GM10847 (cell line): ENCODE results near the gene DNAJC10.

ENCODE experiments used
- POLR2A ChIP-seq: IDR thresholded peaks from 2 replicates; pipeline ENCODE4 v1.6.1; 2011; ENCODE audit not compliant: insufficient read length; ENCODE audit errors: extremely low read depth

The DNAJC10 gene, protein sequence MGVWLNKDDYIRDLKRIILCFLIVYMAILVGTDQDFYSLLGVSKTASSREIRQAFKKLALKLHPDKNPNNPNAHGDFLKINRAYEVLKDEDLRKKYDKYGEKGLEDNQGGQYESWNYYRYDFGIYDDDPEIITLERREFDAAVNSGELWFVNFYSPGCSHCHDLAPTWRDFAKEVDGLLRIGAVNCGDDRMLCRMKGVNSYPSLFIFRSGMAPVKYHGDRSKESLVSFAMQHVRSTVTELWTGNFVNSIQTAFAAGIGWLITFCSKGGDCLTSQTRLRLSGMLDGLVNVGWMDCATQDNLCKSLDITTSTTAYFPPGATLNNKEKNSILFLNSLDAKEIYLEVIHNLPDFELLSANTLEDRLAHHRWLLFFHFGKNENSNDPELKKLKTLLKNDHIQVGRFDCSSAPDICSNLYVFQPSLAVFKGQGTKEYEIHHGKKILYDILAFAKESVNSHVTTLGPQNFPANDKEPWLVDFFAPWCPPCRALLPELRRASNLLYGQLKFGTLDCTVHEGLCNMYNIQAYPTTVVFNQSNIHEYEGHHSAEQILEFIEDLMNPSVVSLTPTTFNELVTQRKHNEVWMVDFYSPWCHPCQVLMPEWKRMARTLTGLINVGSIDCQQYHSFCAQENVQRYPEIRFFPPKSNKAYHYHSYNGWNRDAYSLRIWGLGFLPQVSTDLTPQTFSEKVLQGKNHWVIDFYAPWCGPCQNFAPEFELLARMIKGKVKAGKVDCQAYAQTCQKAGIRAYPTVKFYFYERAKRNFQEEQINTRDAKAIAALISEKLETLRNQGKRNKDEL

DNA sequence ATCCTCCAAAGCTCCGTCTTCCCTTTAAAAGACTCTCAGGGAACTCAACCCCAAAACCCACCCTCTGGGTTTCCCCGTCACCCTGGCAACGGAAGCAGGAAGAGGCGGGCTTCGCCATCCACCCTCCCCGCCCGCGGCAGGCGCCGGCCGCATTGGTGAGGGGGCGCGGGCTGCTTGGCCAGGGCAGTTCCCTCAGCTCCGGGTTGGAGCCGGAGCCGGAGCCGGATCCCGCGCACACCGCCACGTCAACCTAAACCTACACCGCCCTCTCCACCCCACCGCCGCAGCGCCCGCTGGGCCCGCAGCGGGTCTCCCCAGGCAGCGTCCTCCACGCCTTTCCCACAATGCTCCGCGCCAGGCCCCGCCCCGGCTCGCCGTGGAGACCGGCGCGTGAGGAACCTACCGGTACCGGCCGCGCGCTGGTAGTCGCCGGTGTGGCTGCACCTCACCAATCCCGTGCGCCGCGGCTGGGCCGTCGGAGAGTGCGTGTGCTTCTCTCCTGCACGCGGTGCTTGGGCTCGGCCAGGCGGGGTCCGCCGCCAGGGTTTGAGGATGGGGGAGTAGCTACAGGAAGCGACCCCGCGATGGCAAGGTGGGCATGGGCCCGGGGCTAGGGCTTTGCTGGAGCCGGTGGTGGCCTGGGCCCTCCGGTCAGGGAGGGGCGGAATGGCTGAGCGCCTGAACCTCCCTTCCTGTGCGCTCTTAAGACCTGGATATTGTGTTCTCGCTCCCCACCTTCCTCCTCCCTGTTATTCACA is at the start of gene DNAJC10:
DNAJC10 (plus strand) TSS at position 366 of the 758 bp plus-strand sequence. CDS start 1,830 bp downstream, outside the sequence.
- TF ChIP-seq POLR2A = peak; percentile 88

DNA sequence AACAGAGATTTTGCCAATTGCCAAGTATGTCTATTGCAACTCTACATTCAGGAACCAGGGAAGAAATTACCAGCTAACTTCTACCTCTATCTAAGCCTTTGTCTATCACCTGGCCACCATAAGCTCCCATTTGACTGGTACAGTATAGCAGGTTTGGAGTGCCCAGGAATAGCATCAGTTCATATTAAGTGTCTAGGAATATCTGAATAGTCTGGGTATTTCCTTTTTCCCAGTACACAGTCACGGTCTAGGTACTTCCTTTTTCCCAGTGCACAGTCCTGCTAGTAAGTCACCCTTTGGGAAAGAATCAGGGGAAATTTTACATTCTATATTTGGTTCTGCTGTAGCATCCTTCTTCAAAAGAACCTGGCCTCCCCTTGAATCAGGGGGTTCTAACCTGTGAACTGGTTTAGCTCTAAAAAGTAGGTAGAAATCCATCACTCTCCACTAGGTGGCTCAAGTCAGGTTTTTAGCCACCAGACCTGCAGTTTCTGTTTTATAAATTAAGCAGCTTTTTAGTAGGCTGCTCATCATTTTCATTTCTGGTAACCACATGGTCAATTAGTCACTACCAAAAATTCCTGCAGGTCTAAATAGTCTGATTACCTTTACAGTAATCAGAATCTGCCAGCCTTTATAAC is 49.3 kb upstream of the DNAJC10 start:
- no peak for TF ChIP-seq POLR2A

DNA sequence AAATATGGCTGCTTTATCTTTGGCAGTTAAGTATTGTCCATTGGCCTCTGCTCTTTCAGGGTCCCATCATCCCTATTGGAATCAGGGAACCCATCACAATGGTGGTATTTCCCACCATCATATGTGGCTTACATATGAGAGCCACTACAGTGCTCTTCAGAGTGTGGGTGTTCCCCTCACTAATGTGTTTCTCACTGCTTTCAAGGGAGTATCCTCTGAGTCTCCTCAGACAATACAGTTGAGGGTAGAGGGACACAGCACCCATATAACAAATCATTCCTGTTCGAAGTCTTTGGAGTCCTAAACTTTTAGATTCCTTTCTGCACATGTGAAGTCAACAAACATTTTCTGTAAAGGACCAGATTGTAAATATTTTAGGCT is 48.8 kb upstream of the DNAJC10 start:
- TF ChIP-seq POLR2A = no peak

DNA sequence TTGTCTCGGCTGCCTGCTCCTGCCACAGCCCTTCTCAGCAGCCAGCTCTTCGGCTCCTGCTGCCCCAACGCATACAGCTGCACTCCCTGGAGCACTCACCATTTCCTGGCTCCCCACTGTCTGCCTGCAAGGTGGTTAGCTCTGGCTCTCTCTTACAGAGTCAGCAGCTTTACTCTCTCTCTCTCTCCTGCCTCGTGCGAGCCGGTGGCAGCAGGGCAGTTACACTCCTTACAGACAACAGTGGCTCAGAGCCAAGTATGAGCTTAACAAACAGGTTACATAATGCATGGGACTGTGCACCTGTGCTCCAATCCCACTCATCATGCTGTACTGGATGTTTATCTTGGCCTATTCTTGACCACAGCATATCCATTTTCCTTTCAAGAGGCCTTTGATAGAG is 47.4 kb upstream of the DNAJC10 start:
- TF ChIP-seq POLR2A = no peak

DNA sequence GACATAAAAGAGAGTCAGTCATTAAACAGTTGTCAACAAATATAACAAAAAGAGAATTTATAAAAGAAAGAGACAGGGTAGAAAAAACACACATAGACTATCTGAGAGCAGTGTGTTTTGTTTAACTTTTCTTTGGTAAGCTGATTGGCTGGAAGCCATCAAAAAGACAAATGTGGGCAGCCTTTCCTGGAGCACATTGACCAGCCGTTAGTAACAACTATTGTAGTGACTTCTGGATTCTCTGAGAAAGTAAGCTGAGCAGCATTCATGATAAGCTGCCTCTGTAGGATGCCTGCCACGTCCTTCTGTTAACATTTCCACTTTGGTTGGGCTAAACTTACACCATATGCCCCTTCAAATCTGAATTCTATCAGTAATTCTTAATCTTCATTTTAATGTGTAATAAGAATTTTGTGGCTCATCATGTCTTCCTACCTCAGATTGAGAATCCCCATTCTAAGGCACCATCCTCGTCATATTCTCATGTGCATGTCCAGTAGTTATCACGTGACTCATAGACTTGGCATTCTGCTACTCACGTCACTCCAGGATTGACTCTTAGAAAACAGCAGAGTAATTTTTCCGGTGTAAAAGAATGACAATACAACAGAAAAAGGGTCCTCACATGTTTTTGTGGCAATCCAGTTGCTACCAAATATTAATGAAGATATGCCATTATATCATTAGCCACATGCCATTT is 43.4 kb upstream of the DNAJC10 start:
- no peak for TF ChIP-seq POLR2A

DNA sequence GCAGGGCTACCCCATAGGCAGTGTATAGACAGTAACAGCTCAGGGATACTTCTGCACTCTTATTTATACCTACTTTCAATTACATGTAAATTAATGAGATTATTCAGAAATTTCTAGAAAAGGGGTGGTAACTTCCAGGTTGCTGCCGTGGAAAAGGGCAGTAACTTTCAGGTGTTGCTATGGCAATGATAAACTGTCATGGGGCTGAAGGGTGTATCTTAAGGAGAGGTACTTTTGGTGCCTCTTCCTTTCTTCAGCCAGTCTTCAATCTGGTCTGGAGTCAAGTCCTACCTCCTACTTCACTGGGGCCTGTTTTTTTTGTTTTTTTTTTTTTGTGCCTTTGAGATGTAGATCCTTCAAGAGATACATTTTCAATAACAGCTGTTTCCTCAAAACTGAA is 35.2 kb upstream of the DNAJC10 start:
- TF ChIP-seq POLR2A = no peak

DNA sequence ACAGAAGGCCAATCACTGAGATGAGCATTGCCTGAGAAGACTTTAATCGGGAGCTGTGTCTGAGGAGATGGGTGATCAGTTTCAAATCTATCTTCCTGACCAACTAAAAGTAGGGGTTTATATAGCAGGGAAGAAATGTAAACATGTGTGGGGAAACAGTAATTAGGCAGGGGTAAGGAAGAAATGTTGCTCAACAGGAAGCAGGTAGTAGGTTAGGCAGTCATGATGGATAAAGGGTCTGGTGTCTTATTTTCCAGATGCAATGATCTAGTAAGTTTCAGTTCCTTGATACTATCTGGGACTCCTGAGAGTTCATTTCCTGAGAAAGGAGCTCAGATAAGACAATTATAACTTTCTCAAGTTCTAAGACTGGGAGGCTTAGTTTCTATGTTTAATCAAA is 33.8 kb upstream of the DNAJC10 start:
- no peak for TF ChIP-seq POLR2A

DNA sequence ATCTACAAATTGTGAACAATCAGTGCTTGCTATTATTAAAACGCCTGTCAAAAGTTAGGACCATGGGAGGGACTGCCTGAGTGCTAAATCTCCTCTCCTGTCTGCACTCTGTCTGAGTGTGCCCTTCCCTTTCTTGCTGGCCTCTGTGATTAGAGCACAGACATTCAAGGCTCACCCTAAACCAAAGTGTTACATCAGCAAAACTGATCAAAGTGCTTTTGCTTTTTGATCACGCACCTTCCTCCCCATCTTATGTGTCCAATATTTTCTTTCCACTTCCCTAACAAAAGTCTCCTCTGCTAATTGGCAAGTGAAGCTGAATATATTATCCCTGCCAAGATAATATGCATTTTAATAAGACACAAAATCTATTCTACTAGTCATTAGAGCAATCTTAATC is 30.5 kb upstream of the DNAJC10 start:
- TF ChIP-seq POLR2A = no peak

DNA sequence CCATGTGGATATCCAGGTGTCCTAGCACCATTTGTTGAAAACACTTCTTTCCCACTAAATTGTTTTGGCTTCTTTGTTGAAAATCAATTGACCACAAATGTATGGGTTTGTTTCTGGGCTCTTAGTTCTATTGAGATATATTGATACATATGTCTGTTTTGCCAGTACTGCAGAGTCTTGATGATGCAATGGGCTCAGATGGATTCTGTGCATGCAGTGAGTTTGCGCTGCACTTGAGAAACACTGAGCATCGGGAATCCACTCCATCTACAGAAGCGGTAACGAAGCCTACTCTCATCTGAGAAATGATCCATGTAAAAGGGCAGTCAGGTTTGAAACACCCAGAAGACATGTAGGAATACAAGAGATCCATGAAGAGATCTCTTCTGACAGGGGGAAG is 21.9 kb upstream of the DNAJC10 start:
- TF ChIP-seq POLR2A = no peak

DNA sequence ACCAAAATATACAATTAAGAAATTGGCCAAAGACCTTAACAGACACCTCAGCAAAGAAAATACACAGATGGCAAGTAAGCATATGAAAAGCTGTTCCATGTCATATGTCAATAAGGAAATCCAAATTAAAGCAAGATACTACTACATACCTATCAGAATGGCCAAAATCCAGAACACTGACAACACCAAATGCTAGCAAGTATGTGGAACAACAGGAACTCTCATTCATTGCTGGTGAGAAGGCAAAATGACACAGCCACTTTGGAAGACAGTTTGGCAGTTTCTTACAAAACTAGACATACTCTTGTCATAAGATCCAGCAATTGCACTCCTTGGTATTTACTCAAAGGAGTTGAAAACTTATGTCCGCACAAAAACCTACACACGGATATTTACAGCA is 20.3 kb upstream of the DNAJC10 start:
- no peak for TF ChIP-seq POLR2A

DNA sequence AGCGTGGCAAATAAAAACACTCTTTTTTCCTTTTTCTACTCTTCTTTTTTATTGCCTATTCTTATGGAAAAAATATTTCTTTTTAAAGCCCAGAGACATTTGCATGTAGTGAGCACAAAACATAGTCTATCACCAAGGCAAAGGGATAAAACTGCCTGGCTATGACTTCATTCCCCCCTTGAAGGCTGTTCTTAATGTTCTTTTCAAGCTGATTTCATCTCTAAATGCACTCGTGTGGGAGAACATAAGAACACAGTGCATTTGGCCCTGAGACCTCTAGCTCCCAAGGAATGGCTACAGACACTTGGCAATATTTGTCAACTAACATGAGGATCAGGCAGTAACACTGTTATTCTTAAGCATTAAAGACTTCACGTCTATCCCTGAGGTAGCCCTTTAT is 17.4 kb upstream of the DNAJC10 start:
- TF ChIP-seq POLR2A = no peak

DNA sequence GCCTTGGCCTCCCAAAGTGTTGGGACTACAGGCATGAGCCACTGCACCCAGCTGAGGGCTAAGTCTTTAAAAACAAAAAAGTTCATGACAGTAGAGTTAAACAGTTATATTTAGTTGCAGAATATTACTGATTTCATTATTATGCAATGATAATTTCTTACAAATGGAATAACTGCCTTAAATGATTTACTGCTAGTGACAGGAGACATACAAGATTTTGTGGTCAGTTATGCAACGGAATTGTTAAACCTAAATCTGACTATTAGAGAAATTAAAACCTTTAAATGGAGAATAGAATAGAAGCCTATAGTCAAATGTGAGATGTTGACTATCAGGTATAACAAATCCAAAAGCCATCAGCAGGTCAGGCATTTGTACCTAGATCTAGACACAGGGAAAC is 10.3 kb upstream of the DNAJC10 start:
- no peak for TF ChIP-seq POLR2A

DNA sequence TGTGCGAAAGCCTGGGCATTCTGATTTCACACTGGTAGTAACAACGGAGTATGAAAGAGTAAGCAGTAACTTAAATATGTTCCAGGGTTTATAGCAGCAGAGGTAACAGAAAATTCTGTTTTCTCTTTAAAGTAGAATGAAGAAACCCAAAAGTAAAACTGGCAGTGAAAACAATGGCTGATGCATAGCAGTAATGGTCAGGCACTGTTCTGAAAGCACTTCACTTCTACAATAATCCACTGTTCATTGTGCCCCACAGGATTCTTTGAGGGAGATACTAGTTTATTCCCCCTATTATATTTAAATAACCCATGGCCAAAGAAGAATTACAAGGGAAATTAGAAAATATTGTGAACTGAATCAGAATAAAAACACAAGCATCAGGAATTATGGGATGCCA is 9.3 kb upstream of the DNAJC10 start:
- no peak for TF ChIP-seq POLR2A

DNA sequence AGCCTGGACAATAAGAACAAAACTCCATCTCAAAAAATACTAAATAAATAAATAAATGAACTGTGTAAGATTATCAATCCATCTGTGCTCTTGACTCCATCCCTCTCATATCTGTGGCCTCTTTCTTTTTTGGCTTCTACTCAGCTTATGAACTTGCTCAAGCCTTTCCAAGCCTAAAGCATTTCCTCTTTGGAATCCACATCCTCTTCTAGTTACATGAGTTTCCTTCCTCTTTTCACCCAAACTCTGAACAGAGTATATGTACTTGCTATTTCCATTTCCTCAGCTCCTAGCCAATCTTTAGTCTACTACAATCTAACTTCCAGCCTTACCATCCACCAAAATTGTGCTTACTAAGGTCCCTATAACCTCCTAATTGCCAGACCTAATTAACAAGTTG is 2.5 kb upstream of the DNAJC10 start:
- TF ChIP-seq POLR2A = no peak

DNA sequence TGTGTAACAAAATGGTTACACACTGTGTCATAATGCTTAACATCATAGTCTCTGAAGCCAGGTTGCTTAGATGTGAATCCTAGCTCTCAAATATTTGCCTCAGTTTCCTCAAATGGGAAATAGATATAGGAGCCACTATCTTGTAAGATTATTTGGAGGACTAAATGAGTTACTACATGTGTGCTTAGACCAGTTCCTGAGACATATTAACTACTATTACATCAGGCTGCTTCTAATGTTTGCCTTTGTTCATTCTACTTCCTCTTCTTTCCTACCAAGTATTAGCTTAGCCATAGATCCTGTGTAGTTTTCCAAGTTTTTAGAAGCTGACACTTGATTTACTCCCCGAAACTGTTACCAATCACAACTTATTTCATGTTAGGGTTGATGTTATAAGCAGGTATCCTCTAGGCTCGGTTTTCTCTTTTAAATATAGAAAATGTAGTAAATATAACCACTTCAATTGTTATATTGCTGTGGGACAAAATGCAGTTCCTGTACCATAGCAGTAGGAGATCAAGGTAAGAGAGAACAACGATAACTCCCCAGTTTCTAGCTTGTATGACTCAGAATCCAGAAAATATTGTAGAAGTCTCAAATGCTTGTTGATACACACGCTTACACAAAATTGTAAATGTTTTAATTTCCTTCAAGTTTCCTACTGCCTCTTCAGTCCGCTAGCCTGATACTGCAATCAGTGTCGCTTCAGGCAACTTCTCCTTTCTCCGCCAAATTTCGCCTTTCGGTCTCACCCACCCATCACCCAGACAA is 751 bp upstream of the DNAJC10 start:
- TF ChIP-seq POLR2A = no peak

DNA sequence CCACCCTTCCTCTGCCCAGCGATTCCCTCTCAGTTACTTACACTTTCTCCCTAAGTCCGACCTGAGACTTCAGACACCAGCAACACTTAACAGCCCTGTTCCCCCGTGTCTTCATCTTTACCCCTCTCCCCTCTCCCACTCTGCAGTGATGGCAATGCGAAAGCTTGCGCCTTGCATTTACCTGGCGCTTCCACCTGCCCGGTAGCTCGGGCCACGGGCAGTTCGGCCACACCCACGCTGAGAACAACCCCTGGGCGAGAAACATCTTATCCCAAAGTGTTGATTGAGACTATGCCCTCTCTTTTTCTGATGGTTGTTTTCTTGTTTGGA is 558 bp downstream of the DNAJC10 start:
- no peak for TF ChIP-seq POLR2A
